ENCODE results near the gene EDA2R.

- no peak for TF ChIP-seq CTCF (IDR thresholded peaks at IDR 0.05; ENCODE audit: low read depth, low read length)
- no peak for TF ChIP-seq EZH2phosphoT487 (IDR thresholded peaks at IDR 0.05; ENCODE audit: low read depth)
Observed at GRCh38 chrX:66680451-66680850, 41.6 kb upstream of the EDA2R start.
